ENCODE data around the gene ULBP1. TPM values are rescaled to one million over a fixed set of nuclear protein-coding genes. Genes with fewer than 3 reads are reported as not detected.
"Not testable (repeated sequence)": the region's sequence is repeated elsewhere in the genome, so short reads cannot be mapped to it uniquely, and the experiment has no call there.

Gene ULBP1
- polyA plus RNA-seq, 3 donors = 0.06 to 0.79 (median 0.09) TPM

- no peak overlapping the region for H3K4me3 Mint-ChIP-seq
- Histone ChIP-seq H2AFZ (ENCODE audit: insufficient read depth, low read depth, low read length, poor library complexity, severe bottlenecking) (no peak overlapping the region), H3K27ac (ENCODE audit: low read depth in 1 of 2, low read length in 2 of 2) (no peak overlapping the region), H3K79me2 (ENCODE audit: insufficient read depth, low read length) (no peaks in the 10 kb centered on the region), H3K4me3 (replicated peaks in 1 of 3; ENCODE audit: low read depth in 2 of 3, low read length in 3 of 3) (no peak overlapping the region), H4K20me1 (ENCODE audit: insufficient read depth, low read length) (no peaks in the 10 kb centered on the region), H3K27me3 (ENCODE audit: control insufficient read depth in 2 of 2, insufficient read depth in 2 of 2, low read length in 2 of 2) (peaks cover 29 to 49% of the 10 kb centered on the region in 2 donors), H3K36me3 (replicated peaks in 1 of 2; ENCODE audit: control insufficient read depth in 1 of 2, insufficient read depth in 2 of 2, low read length in 2 of 2) (no peaks in the 10 kb centered on the region), H3K4me1 (ENCODE audit: control insufficient read depth in 1 of 2, insufficient read depth in 2 of 2, low read length in 2 of 2) (peaks cover 4% of the 10 kb centered on the region in 2 donors), H3K9ac (ENCODE audit: insufficient read depth, low read length, poor library complexity, severe bottlenecking) (no peak overlapping the region), H3K4me2 (replicated peaks; ENCODE audit: extremely low read depth, low read length, poor library complexity, severe bottlenecking) (no peak overlapping the region), H3K9me3 (replicated peaks in 1 of 2; ENCODE audit: control insufficient read depth in 1 of 2, insufficient read depth in 1 of 2, low read length in 2 of 2) (no peaks in the 10 kb centered on the region)
- peaks cover 2 to 4% of the 10 kb centered on the region in 2 donors for H3K36me3 Mint-ChIP-seq
- peaks cover 0 to 6% (median 2%) of the 10 kb centered on the region in 7 donors for H3K9me3 Mint-ChIP-seq
- intact Hi-C loops (cut with micrococcal nuclease) = loop anchor here in 1 of 2 donors (5.0 kb wide), 1 partner anchor 187 kb away; no protein-coding TSS in a partner anchor
- DNase-seq = no peak
- peaks cover 42 to 61% (median 43%) of the 10 kb centered on the region in 3 donors for H3K27me3 Mint-ChIP-seq (ENCODE audit: low read depth in 3 of 3)
- 83% methylated on average over 1 of the region's 6 CpGs for WGBS (ENCODE audit: insufficient coverage)
- no peak overlapping the region for H3K27ac Mint-ChIP-seq
- TF ChIP-seq CTCF (IDR thresholded peaks at IDR 0.05) = no peak
- peaks cover 8% of the 10 kb centered on the region for H3K4me1 Mint-ChIP-seq
Observed at GRCh38 chr6:150018846-150019580, 55.3 kb downstream of the ULBP1 start.

- H3K27me3 Mint-ChIP-seq (ENCODE audit: low read depth in 3 of 3) = peaks cover 47 to 61% (median 48%) of the 10 kb centered on the region in 3 donors
- WGBS (ENCODE audit: insufficient coverage) = no CpG with 5 or more reads among the region's 6 CpGs
- peaks cover 29 to 48% of the 10 kb centered on the region in 2 donors for H3K27me3 ChIP-seq (ENCODE audit: control insufficient read depth in 2 of 2, insufficient read depth in 2 of 2, low read length in 2 of 2)
- H3K27ac Mint-ChIP-seq; DNase-seq; H3K36me3 Mint-ChIP-seq; H3K36me3 ChIP-seq (replicated peaks in 1 of 2; ENCODE audit: control insufficient read depth in 1 of 2, insufficient read depth in 2 of 2, low read length in 2 of 2); H3K9ac ChIP-seq (ENCODE audit: insufficient read depth, low read length, poor library complexity, severe bottlenecking); H3K4me3 Mint-ChIP-seq; H3K4me2 ChIP-seq (replicated peaks; ENCODE audit: extremely low read depth, low read length, poor library complexity, severe bottlenecking); H3K4me3 ChIP-seq (replicated peaks in 1 of 3; ENCODE audit: low read depth in 2 of 3, low read length in 3 of 3); H3K27ac ChIP-seq (ENCODE audit: low read depth in 1 of 2, low read length in 2 of 2); H2AFZ ChIP-seq (ENCODE audit: insufficient read depth, low read depth, low read length, poor library complexity, severe bottlenecking); H4K20me1 ChIP-seq (ENCODE audit: insufficient read depth, low read length); intact Hi-C loops (cut with micrococcal nuclease); H3K4me1 ChIP-seq (ENCODE audit: control insufficient read depth in 1 of 2, insufficient read depth in 2 of 2, low read length in 2 of 2); H3K9me3 Mint-ChIP-seq; H3K4me1 Mint-ChIP-seq; H3K9me3 ChIP-seq (replicated peaks in 1 of 2; ENCODE audit: control insufficient read depth in 1 of 2, insufficient read depth in 1 of 2, low read length in 2 of 2); H3K79me2 ChIP-seq (ENCODE audit: insufficient read depth, low read length): not testable (repeated sequence)
Observed at GRCh38 chr6:150021870-150022269, 58.1 kb downstream of the ULBP1 start.

Other genes with a start within 250 kb of the ULBP1 start
- gene LATS1, start 245.8 kb upstream of the ULBP1 start, polyA plus RNA-seq = 10 to 100 TPM in 2 of 3 donors, 1 to 10 TPM in 1; 5.2 to 10.3 (median 10.1) TPM
- 1 to 10 TPM; 4.5 to 7.2 (median 6.9) TPM for gene NUP43, start 217.4 kb upstream of the ULBP1 start, polyA plus RNA-seq
- gene PCMT1, start 214.2 kb upstream of the ULBP1 start, polyA plus RNA-seq = 100 to 1,000 TPM in 2 of 3 donors, 10 to 100 TPM in 1; 84.8 to 315 (median 262) TPM
- under 1 TPM; 0.20 to 0.41 (median 0.32) TPM for gene LRP11, start 99.6 kb upstream of the ULBP1 start, polyA plus RNA-seq
- not detected for gene RAET1E, start 65.8 kb upstream of the ULBP1 start, polyA plus RNA-seq
- gene RAET1G, start 40.8 kb upstream of the ULBP1 start, polyA plus RNA-seq = not detected
- under 1 TPM in 2 of 3 donors, not detected in 1; 0.31 to 0.49 TPM for gene ULBP2, start 21.9 kb upstream of the ULBP1 start, polyA plus RNA-seq
- gene RAET1L, start 61.6 kb downstream of the ULBP1 start, polyA plus RNA-seq = not detected
- gene ULBP3, start 105.2 kb downstream of the ULBP1 start, polyA plus RNA-seq = under 1 TPM in 1 of 3 donors, not detected in 2; 0.08 TPM
- gene PPP1R14C, start 179.1 kb downstream of the ULBP1 start, polyA plus RNA-seq = under 1 TPM in 1 of 3 donors, not detected in 2; 0.11 TPM